DLD1 (cell line): ENCODE data around the gene ZNF391.
"Not testable (repeated sequence)": the region's sequence is repeated elsewhere in the genome, so short reads cannot be mapped to it uniquely, and the experiment has no call there.

Experiments used
- in situ Hi-C: cut with HindIII; loops from 2 replicates; pipeline ENCODE4 v1.10.0; 2017; ENCODE audit warnings: low sequenced_read_pairs

ZNF391 gene

DNA sequence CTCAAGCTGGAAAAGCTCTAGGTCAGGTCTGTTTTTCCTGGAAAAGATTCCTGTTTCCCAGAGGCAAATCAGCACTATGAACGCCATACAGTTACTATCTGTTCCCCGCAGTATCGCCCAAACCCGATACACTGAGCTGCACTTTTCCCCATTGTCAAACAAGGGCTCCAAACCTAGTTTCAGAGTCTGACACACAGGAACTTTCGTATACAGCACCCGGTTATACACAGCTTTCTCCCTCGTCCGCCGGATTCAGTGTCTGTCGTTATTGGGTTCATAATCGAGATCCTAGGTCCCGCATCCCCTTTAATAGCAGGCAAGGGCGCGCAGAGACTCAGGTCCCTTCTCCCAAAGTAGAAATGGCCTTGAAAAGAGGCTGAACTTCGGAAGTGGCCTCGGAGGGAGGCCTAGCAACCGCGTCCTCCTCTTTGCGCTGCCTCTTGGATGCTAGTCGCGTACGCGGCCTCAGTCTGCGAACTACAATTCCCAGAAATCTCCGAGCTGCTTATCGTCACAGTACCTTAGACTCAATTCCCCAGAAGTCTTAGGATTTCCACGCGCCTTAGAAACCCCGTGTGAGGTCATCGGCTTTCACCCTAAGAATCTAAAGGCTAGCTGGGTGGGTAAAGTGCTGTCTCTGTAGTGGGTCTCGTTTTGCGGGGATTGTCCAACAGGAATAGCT is 34.2 kb downstream of the ZNF391 start:
- in situ Hi-C loops: no loop called here

GRCh38 chr6:27424851-27425250 is 36.3 kb downstream of the ZNF391 start:
- in situ Hi-C loops: not testable (repeated sequence)

GRCh38 chr6:27426045-27426620 is 37.6 kb downstream of the ZNF391 start:
- in situ Hi-C loops: no loop called here

GRCh38 chr6:27428502-27428901 is 39.9 kb downstream of the ZNF391 start:
- in situ Hi-C loops: no loop called here

- in situ Hi-C loops: no loop called here
Observed at GRCh38 chr6:27428966-27429365, 40.4 kb downstream of the ZNF391 start.

- in situ Hi-C loops: no loop called here
Observed at GRCh38 chr6:27433714-27434113, 45.2 kb downstream of the ZNF391 start.

- in situ Hi-C loops: no loop called here
Observed at GRCh38 chr6:27439371-27439770, 50.8 kb downstream of the ZNF391 start.

DNA sequence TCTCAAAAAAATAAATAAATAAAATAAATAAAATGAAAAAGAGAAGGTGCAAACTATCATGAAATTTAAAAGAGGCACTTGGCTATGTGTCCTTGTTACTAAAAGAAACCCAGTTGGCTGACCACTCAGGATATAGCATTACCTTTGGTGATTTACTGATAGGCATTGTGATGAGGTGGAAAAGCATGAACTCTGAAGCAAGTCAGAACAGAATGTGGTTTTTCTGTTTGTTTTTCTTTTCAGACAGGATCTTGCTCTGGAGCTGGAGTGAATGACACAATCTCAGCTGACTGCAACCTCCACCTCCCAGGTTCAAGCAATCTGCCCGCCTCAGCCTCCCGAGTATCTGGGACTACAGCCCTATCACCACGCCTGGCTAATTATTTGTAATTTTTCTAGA is 52.4 kb downstream of the ZNF391 start:
- in situ Hi-C loops: no loop called here

GRCh38 chr6:27442932-27443331 is 54.4 kb downstream of the ZNF391 start:
- in situ Hi-C loops: no loop called here

DNA sequence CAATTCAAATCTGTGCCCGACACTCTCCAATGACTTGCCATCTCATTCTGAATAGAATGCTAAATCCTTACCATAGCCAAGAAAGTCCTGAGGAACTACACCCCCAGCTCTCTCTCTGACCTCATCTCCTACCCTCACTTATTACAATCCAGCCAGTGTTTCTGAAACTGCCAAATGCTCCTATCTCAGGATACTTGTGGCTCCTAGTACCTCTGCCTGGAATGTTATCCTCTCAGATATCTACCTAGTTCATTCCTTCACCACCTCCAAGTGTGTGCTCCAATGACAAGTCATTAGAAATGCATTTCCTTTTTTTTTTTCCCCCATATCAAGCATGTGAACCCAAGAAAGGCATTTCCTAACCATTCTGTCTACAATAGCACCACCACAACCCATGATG is 59.9 kb downstream of the ZNF391 start:
- in situ Hi-C loops: no loop called here

GRCh38 chr6:27451660-27452390 is 63.3 kb downstream of the ZNF391 start:
- in situ Hi-C loops: no loop called here

DNA sequence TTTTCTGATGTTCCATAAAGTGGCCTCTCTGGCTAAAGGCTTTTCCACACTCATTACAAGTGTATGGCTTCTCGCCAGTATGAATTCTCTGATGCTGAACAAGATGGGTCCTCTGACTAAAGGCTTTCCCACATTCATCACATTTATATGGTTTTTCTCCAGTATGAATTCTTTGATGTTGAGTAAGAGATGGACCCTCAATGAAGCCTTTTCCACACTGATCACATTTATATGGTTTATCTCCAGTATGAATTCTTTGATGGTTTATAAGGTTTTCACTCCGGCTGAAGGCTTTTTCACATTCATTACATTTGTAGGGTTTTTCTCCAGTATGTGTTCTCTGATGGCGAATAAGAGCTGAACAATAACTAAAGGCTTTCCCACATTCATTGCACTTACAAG is 63.9 kb downstream of the ZNF391 start:
- in situ Hi-C loops: no loop called here
